Sigmoid colon (tissue), 3 donors: Measurements from ENCODE around the gene ARSD.
"Not testable (repeated sequence)": the region's sequence is repeated elsewhere in the genome, so short reads cannot be mapped to it uniquely, and the experiment has no call there.

Source experiments
- POLR2A ChIP-seq, 2 donors: fragments of 450-650 bp; IDR thresholded peaks; one replicate each; pipeline ENCODE4 v1.6.1; 2016; ENCODE audit warnings: antibody characterized with exemption in 2 of 2, mild to moderate bottlenecking in 2 of 2, moderate library complexity in 2 of 2
- TF ChIP-seq, protein P1 (sequence below), 4 experiments: fragments of 450-650 bp in 3 of 4; fragments of 200-600 bp in 1 of 4; IDR thresholded peaks; one replicate each; pipeline ENCODE4 v1.5.1; 2016 to 2019; ENCODE audit warnings: antibody characterized with exemption in 4 of 4, mild to moderate bottlenecking in 3 of 4, moderate library complexity in 2 of 4

GRCh38 chrX:2963449-2963848 is 34.3 kb upstream of the ARSD start:
- TF ChIP-seq POLR2A (IDR thresholded peaks at IDR 0.05): not testable (repeated sequence)
- TF ChIP-seq, protein P1, sequence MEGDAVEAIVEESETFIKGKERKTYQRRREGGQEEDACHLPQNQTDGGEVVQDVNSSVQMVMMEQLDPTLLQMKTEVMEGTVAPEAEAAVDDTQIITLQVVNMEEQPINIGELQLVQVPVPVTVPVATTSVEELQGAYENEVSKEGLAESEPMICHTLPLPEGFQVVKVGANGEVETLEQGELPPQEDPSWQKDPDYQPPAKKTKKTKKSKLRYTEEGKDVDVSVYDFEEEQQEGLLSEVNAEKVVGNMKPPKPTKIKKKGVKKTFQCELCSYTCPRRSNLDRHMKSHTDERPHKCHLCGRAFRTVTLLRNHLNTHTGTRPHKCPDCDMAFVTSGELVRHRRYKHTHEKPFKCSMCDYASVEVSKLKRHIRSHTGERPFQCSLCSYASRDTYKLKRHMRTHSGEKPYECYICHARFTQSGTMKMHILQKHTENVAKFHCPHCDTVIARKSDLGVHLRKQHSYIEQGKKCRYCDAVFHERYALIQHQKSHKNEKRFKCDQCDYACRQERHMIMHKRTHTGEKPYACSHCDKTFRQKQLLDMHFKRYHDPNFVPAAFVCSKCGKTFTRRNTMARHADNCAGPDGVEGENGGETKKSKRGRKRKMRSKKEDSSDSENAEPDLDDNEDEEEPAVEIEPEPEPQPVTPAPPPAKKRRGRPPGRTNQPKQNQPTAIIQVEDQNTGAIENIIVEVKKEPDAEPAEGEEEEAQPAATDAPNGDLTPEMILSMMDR (IDR thresholded peaks at IDR 0.05): not testable (repeated sequence)
